GM13977 (cell line): ENCODE data around the gene SFT2D3.

Experiments
- DNase-seq: peaks from one replicate; pipeline ENCODE4 v3.0.0; 2012; ENCODE audit warnings: low spot score
- in situ Hi-C: fragments of 300-500 bp; cut with MboI; formaldehyde crosslinking; loops from one replicate; pipeline ENCODE4 v1.12.0; 2022; ENCODE audit warnings: low sequenced_read_pairs, low pct_unique_long_range_greater_than_20kb, mixed read lengths, inconsistent platforms; ENCODE audit not compliant: unreplicated experiment
- TF ChIP-seq, protein P1 (sequence below): IDR thresholded peaks from 2 replicates; pipeline ENCODE4 v1.5.1; 2012; ENCODE audit warnings: mild to moderate bottlenecking, control low read depth; ENCODE audit not compliant: insufficient read depth; ENCODE audit errors: extremely low read depth, missing control alignments

Gene SFT2D3

DNA sequence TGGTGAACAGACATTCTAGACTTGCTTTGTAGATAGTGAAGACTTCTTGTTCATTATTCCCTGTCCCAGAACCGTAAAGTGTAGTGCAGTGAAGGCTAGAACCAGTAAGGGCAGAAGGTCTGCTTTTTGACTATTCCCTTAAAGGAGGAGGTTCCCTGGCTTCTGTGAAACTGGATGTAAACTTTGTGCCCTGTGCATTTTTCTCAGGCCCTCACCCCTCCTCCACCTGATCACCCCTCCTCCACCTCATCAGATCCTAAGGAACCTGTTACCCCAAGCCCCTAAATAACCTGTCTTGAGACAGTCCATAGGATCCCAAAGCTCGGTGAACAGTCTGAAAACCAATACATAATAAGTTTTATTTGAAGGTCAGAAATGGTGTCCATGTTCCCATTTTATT is 33.7 kb downstream of the SFT2D3 start:
- in situ Hi-C loops = no loop called here
- TF ChIP-seq, protein P1, sequence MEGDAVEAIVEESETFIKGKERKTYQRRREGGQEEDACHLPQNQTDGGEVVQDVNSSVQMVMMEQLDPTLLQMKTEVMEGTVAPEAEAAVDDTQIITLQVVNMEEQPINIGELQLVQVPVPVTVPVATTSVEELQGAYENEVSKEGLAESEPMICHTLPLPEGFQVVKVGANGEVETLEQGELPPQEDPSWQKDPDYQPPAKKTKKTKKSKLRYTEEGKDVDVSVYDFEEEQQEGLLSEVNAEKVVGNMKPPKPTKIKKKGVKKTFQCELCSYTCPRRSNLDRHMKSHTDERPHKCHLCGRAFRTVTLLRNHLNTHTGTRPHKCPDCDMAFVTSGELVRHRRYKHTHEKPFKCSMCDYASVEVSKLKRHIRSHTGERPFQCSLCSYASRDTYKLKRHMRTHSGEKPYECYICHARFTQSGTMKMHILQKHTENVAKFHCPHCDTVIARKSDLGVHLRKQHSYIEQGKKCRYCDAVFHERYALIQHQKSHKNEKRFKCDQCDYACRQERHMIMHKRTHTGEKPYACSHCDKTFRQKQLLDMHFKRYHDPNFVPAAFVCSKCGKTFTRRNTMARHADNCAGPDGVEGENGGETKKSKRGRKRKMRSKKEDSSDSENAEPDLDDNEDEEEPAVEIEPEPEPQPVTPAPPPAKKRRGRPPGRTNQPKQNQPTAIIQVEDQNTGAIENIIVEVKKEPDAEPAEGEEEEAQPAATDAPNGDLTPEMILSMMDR = no peak
- DNase-seq = no peak

DNA sequence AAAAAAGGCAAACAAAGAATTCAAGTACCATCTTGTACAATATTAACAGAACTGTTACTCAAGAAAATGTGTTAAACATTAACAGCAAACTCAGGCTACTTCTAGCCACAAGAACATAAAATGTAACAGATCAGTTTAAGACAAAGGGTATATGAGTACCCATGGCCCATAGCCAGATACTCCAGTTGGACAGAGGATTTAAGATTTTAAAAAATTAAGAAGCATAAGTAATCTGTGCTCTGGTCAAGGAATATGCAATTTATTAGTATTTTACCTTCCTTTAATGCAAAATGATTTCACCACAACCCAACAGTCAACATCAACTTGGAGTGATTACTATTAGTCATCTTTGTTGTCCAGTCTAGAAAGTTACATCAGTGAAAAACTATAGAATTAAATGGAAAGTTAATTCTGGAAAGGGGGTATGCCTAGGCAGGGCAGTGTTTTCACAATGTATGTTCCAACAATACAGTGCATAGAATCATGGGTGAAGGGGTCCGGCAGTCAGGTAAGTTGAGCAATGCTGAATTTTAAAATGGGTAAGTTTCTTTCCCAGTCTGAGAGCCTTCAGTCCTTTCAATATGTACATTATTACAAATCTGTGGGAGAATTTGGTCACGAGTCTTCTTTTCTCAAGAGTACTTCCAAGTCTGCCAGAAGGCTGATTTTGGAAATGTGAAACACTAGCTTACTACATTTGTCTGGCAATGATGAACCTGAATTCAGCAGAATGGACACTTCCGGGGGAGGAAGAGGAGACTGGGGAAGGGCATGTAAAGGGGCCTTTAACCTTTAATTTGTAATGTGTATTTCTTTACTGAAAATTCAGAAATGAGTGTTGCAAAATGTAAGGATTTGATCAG is 34.5 kb downstream of the SFT2D3 start:
- TF ChIP-seq, protein P1 = no peak
- in situ Hi-C loops = no loop called here
- no peak for DNase-seq

DNA sequence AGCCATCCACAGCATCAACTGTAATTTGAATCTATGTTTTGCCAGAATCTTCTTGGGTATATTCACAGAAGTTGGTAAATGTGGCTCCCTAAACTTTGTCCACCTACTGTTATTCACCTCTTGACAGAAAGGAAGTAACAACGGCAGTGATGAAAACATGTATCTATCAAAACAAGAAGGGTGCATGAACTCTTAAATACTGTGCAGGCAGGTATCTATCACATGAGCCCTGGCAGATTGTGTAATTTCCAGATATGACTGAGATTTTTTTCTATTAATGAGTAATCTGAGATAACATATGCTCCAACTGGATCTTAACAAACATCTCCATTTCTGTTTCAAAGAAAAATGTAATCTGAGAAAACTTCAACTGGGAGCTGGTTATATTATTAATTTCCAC is 36.6 kb downstream of the SFT2D3 start:
- in situ Hi-C loops = no loop called here
- TF ChIP-seq, protein P1 = no peak
- no peak for DNase-seq

DNA sequence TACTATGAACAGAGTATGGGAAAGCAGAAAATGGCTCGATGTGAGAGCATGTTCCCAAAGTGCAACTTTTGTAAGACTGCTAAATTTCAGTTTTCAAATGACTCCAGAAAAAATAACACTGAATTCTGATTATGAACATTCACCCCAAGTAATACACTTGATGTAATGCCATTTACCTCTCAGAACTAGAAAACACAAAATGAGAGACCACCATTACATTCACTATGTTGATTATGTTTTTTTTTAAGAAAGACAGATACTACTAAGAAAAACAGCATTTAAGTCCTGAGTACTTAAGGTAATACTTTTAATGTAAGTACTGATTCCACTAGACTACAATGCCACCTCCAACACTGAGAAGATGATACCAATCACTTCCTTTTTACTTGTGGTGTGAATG is 38.5 kb downstream of the SFT2D3 start:
- in situ Hi-C loops = no loop called here
- DNase-seq = no peak

DNA sequence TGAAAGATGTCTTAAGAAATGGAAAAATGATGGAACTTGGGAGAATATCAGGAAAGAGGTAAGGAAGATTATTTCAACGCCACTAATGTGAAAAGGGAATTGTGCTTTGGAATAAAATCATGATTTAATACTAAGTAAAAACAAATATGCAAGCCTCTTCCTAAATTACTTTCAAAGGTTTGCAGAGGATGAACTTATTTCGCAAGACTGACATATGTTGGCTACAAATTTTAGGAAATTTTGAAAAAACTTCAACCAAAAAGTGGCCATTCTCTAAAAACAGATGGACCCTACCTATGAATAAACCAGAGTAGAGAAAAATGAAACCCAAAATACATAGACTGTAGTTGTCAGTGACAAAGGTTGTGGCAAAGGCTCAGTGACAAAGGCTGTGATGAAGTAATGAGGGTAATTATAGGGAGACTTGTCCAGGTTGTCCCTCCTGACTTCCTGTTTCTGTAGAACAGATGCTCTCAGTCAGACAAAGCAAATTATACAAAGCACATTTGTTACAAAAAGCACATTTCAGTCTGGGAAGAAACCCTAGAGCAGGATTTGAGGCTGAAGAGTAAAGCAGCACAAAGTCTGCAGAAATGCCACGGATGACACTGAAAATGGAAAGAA is 39.5 kb downstream of the SFT2D3 start:
- DNase-seq = no peak
- TF ChIP-seq, protein P1 = no peak
- in situ Hi-C loops = no loop called here

More for the DNA sequence above, 38.5 kb downstream of the SFT2D3 start:
- TF ChIP-seq, protein P1 = no peak

DNA sequence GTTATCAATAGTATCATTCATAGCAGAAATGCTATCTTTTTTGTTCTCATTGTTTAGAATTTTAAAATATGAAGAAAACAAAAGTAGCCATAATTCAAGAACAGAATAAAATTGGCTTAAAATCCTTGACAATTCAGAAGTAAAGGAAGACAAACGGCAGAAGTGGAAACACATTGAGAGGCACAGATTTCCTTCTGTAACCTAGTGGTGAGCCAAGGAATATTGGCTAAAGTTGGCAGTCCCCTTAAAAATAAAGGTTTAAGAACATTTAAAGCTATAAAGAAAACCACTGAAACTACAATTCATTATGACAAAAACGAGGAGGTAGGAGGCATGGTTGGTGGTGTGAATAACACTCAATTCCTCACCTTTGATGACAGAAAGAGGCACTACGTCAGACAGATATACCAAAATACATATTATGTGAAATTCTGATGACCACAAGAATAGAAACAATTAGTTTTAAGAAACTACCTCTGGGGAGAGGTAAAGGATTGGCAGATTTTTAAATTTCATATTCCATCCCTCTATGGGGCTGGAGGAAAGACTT is 42.3 kb downstream of the SFT2D3 start:
- in situ Hi-C loops = no loop called here
- TF ChIP-seq, protein P1 = no peak

More for the DNA sequence above, 42.3 kb downstream of the SFT2D3 start:
- no peak for DNase-seq
